HepG2 (cell line): ENCODE data around the gene GNPAT. TPM values are rescaled to one million over a fixed set of nuclear protein-coding genes. Genes with fewer than 3 reads are reported as not detected.
A peak's percentile ranks its signal among the peaks of the same experiment; 100 is the strongest.

ENCODE experiments used
- CENPT ChIP-seq: sonication (generic); formaldehyde crosslinking; IDR thresholded peaks from 2 replicates; pipeline ENCODE4 v1.8.0; 2022; ENCODE audit warnings: low read depth, mild to moderate bottlenecking, moderate library complexity, missing genetic modification reagents
- FOXA3 ChIP-seq: IDR thresholded peaks from 2 replicates; pipeline ENCODE4 v1.6.1; 2016; ENCODE audit warnings: missing genetic modification reagents, missing compliant biosample characterization
- FOXK1 ChIP-seq: sonication (generic); formaldehyde crosslinking; IDR thresholded peaks from 2 replicates; pipeline ENCODE4 v1.4.0; 2020; ENCODE audit warnings: low read depth, missing genetic modification reagents, borderline replicate concordance
- NONO ChIP-seq, 2 experiments: fragments of 450-650 bp in 1 of 2; sonication (generic) in 1 of 2; formaldehyde crosslinking in 1 of 2; IDR thresholded peaks in 1 of 2; conservative IDR thresholded peaks in 1 of 2; 2 replicates each; pipeline versions ENCODE4 v1.6.1 to v1.8.0; 2017 to 2022; ENCODE audit warnings: mild to moderate bottlenecking in 1 of 2, missing genetic modification reagents in 1 of 2, moderate library complexity in 1 of 2
- NR2F6 ChIP-seq, 2 experiments: IDR thresholded peaks; 2 replicates each; pipeline ENCODE4 v1.6.1; 2016; ENCODE audit warnings: antibody characterized with exemption in 1 of 2, mild to moderate bottlenecking in 1 of 2
- STAG1 ChIP-seq: sonication (generic); formaldehyde crosslinking; IDR thresholded peaks from 2 replicates; pipeline ENCODE4 v1.4.0; 2020; ENCODE audit warnings: missing genetic modification reagents
- TEAD3 ChIP-seq: optimal IDR thresholded peaks from 2 replicates; pipeline ENCODE3; 2016; ENCODE audit warnings: borderline replicate concordance
- ZBTB7A ChIP-seq: sonication (generic); formaldehyde crosslinking; IDR thresholded peaks from 2 replicates; pipeline ENCODE4 v1.8.0; 2022; ENCODE audit warnings: mild to moderate bottlenecking, missing genetic modification reagents
- ZBTB7B ChIP-seq: sonication (generic); formaldehyde crosslinking; IDR thresholded peaks from 2 replicates; pipeline ENCODE4 v1.4.0; 2020; ENCODE audit warnings: missing genetic modification reagents
- ZC3H4 ChIP-seq: sonication (generic); formaldehyde crosslinking; IDR thresholded peaks from 2 replicates; pipeline ENCODE4 v1.4.0; 2020; ENCODE audit warnings: missing genetic modification reagents, borderline replicate concordance
- ZNF136 ChIP-seq: sonication (generic); formaldehyde crosslinking; IDR thresholded peaks from 2 replicates; pipeline ENCODE4 v1.8.1; 2022; ENCODE audit warnings: low read depth, mild to moderate bottlenecking, moderate library complexity, missing genetic modification reagents
- ZNF232 ChIP-seq: sonication (generic); formaldehyde crosslinking; IDR thresholded peaks from 2 replicates; pipeline ENCODE4 v1.4.0; 2020; ENCODE audit warnings: missing genetic modification reagents, borderline replicate concordance
- ZNF557 ChIP-seq: sonication (generic); formaldehyde crosslinking; IDR thresholded peaks from 2 replicates; pipeline ENCODE4 v1.4.0; 2020; ENCODE audit warnings: missing genetic modification reagents
- ZNF619 ChIP-seq: sonication (generic); formaldehyde crosslinking; IDR thresholded peaks from 2 replicates; pipeline ENCODE4 v1.4.0; 2020; ENCODE audit warnings: mild to moderate bottlenecking, missing genetic modification reagents
- ZNF878 ChIP-seq: sonication (generic); formaldehyde crosslinking; IDR thresholded peaks from 2 replicates; pipeline ENCODE4 v1.8.1; 2023; ENCODE audit warnings: mild to moderate bottlenecking, missing genetic modification reagents, moderate library complexity
- polyA plus RNA-seq, 8 experiments: library from polyadenylated mRNA; depleted of rRNA in 3 of 8; stranded (reverse) in 7 of 8; unstranded in 1 of 8; fragments of >200 nt; fragmentation: Illumina TruSeq in 4 of 8; extraction: Trizol in 4 of 8; gene quantifications; 2 replicates each; pipeline versions ENCODE4 v1.2.1 to v1.2.3, GENCODE V29; 2011 to 2016; ENCODE audit warnings: low read depth in 4 of 8, missing spikeins in 1 of 8, mixed read lengths in 1 of 8; ENCODE audit not compliant: insufficient read depth in 1 of 8
- total RNA-seq, 5 experiments: library from RNA; depleted of rRNA; stranded (reverse); fragments of >200 nt; fragmentation: Illumina TruSeq; extraction: Trizol; gene quantifications; 2 replicates each; pipeline ENCODE4 v1.2.3, GENCODE V29; 2016; ENCODE audit warnings: low read depth in 1 of 5
- TF ChIP-seq, protein P1 (sequence below): IDR thresholded peaks from 2 replicates; pipeline ENCODE4 v1.6.1; 2012; ENCODE audit warnings: low read depth, low read length, improper control_type of control experiment
- TF ChIP-seq, protein P2 (sequence below): IDR thresholded peaks from 2 replicates; pipeline ENCODE4 v1.6.1; 2016; ENCODE audit warnings: control low read depth
- TF ChIP-seq, protein P3 (sequence below): sonication (generic); formaldehyde crosslinking; IDR thresholded peaks from 2 replicates; pipeline ENCODE4 v1.4.0; 2020; ENCODE audit warnings: mild to moderate bottlenecking, missing genetic modification reagents
- TF ChIP-seq, protein P4 (sequence below): sonication (generic); formaldehyde crosslinking; IDR thresholded peaks from 2 replicates; pipeline ENCODE4 v1.4.0; 2020; ENCODE audit warnings: mild to moderate bottlenecking, missing genetic modification reagents
- TF ChIP-seq, protein P5 (sequence below): sonication (generic); formaldehyde crosslinking; IDR thresholded peaks from 2 replicates; pipeline ENCODE4 v1.5.0; 2020; ENCODE audit warnings: mild to moderate bottlenecking, missing genetic modification reagents, borderline replicate concordance

Gene GNPAT
- total and polyA plus RNA-seq, 2 of the 13 experiments (the other 11 are each of a cell fraction or from before 2014, with no cell fraction given), result 58.3 to 114 TPM

DNA sequence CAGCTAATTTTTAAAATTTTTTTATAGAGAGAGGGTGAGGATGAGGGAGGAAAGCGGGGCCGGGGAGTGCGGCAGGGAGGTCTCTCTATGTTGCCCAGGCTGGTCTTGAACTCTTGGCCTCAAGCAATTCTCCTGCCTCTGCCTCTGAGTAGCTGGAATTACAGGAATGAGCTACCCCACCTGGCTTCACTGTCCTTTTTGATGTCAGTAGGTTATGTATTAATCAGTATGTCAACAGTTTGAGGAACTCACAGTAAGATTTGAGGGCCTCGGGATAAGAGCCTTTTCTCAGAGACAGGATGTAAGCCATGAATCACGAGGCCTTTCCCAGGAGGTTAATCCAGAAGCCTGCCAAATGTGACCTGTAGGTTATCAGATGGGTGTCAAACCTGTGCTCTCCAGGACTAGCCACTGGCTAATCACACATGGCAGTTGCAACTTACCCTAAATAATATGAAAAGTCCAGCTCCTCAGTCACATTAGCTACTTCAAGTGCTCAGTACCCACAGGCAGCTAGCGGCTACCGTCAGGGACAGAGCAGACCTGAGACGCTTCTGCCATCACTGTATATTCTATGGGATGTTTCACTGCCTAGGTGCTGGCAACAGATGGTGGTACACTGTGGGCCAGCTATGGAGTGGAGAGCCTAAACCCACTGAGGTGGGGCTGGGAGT lies 46.0 kb upstream of the GNPAT start (continued):
- TF ChIP-seq, protein P1, sequence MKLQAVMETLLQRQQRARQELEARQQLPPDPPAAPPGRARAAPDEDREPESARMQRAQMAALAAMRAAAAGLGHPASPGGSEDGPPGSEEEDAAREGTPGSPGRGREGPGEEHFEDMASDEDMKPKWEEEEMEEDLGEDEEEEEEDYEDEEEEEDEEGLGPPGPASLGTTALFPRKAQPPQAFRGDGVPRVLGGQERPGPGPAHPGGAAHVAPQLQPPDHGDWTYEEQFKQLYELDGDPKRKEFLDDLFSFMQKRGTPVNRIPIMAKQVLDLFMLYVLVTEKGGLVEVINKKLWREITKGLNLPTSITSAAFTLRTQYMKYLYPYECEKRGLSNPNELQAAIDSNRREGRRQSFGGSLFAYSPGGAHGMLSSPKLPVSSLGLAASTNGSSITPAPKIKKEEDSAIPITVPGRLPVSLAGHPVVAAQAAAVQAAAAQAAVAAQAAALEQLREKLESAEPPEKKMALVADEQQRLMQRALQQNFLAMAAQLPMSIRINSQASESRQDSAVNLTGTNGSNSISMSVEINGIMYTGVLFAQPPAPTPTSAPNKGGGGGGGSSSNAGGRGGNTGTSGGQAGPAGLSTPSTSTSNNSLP, result peak; percentile 55; the same call in 1 of the 2 replicates
- TF ChIP-seq ZNF878 (CRISPR knock-in tag) (peak; percentile 86), CENPT (no peak), NR2F6 (IDR thresholded peaks at IDR 0.05) (peak; percentile 99), NR2F6 (CRISPR knock-in tag; IDR thresholded peaks at IDR 0.05) (peak; percentile 98), FOXA3 (CRISPR knock-in tag) (peak; percentile 89), FOXK1 (CRISPR knock-in tag) (peak; percentile 47; the same call in 1 of the 2 replicates), TEAD3 (CRISPR knock-in tag) (peak; percentile 96), NONO (IDR thresholded peaks at IDR 0.05) (no peak), NONO (CRISPR knock-in tag; conservative IDR thresholded peaks at IDR 0.05) (peak; percentile 76), ZNF136 (CRISPR knock-in tag) (no peak), ZBTB7A (CRISPR knock-in tag) (no peak), ZBTB7B (CRISPR knock-in tag) (0 out of 2 replicates have a peak, but pooled peaks have one; percentile 27), STAG1 (CRISPR knock-in tag) (no peak), ZNF619 (CRISPR knock-in tag) (0 out of 2 replicates have a peak, but pooled peaks have one; percentile 31), ZNF232 (0 out of 2 replicates have a peak, but pooled peaks have one; percentile 34), ZC3H4 (CRISPR knock-in tag) (no peak), ZNF557 (CRISPR knock-in tag) (no peak)
- TF ChIP-seq, protein P2, sequence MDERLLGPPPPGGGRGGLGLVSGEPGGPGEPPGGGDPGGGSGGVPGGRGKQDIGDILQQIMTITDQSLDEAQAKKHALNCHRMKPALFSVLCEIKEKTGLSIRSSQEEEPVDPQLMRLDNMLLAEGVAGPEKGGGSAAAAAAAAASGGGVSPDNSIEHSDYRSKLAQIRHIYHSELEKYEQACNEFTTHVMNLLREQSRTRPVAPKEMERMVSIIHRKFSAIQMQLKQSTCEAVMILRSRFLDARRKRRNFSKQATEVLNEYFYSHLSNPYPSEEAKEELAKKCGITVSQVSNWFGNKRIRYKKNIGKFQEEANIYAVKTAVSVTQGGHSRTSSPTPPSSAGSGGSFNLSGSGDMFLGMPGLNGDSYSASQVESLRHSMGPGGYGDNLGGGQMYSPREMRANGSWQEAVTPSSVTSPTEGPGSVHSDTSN, result 0 out of 2 replicates have a peak, but pooled peaks have one; percentile 45
- TF ChIP-seq, protein P3, sequence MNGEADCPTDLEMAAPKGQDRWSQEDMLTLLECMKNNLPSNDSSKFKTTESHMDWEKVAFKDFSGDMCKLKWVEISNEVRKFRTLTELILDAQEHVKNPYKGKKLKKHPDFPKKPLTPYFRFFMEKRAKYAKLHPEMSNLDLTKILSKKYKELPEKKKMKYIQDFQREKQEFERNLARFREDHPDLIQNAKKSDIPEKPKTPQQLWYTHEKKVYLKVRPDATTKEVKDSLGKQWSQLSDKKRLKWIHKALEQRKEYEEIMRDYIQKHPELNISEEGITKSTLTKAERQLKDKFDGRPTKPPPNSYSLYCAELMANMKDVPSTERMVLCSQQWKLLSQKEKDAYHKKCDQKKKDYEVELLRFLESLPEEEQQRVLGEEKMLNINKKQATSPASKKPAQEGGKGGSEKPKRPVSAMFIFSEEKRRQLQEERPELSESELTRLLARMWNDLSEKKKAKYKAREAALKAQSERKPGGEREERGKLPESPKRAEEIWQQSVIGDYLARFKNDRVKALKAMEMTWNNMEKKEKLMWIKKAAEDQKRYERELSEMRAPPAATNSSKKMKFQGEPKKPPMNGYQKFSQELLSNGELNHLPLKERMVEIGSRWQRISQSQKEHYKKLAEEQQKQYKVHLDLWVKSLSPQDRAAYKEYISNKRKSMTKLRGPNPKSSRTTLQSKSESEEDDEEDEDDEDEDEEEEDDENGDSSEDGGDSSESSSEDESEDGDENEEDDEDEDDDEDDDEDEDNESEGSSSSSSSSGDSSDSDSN (CRISPR knock-in tag), result 0 out of 2 replicates have a peak, but pooled peaks have one; percentile 41
- TF ChIP-seq, protein P4, sequence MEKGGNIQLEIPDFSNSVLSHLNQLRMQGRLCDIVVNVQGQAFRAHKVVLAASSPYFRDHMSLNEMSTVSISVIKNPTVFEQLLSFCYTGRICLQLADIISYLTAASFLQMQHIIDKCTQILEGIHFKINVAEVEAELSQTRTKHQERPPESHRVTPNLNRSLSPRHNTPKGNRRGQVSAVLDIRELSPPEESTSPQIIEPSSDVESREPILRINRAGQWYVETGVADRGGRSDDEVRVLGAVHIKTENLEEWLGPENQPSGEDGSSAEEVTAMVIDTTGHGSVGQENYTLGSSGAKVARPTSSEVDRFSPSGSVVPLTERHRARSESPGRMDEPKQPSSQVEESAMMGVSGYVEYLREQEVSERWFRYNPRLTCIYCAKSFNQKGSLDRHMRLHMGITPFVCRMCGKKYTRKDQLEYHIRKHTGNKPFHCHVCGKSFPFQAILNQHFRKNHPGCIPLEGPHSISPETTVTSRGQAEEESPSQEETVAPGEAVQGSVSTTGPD (CRISPR knock-in tag), result peak; percentile 89; the same call in 1 of the 2 replicates
- TF ChIP-seq, protein P5, sequence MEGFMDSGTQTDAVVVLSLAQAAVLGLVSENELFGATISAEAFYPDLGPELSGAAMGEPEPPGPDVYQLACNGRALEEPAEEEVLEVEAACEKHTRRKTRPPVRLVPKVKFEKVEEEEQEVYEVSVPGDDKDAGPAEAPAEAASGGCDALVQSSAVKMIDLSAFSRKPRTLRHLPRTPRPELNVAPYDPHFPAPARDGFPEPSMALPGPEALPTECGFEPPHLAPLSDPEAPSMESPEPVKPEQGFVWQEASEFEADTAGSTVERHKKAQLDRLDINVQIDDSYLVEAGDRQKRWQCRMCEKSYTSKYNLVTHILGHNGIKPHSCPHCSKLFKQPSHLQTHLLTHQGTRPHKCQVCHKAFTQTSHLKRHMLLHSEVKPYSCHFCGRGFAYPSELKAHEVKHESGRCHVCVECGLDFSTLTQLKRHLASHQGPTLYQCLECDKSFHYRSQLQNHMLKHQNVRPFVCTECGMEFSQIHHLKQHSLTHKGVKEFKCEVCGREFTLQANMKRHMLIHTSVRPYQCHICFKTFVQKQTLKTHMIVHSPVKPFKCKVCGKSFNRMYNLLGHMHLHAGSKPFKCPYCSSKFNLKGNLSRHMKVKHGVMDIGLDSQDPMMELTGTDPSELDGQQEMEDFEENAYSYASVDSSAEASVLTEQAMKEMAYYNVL (CRISPR knock-in tag), result peak; percentile 65
